Measurements from ENCODE around the gene PEPD.

The PEPD gene

GRCh38 chr19:33506498-33506897 lies 15.1 kb downstream of the PEPD start:
- no peaks in the 10 kb centered on the region for H3K36me3 ChIP-seq (ENCODE audit: insufficient read depth, low read length)
- H3K4me3 ChIP-seq (ENCODE audit: low read length) = no peak overlapping the region
- H3K27me3 ChIP-seq (ENCODE audit: insufficient read depth, low read length) = no peaks in the 10 kb centered on the region
- H3K4me1 ChIP-seq (ENCODE audit: insufficient read depth, low read length) = peaks cover 39% of the 10 kb centered on the region
- H3K9me3 ChIP-seq (ENCODE audit: low read length) = no peaks in the 10 kb centered on the region
- no peak overlapping the region for H2AFZ ChIP-seq (ENCODE audit: low read depth, low read length)

- H3K4me3 ChIP-seq (ENCODE audit: low read length) = no peak overlapping the region
These were observed 15.8 kb downstream of the PEPD start for GRCh38 chr19:33505823-33506222.

GRCh38 chr19:33505148-33505547 lies 16.4 kb downstream of the PEPD start:
- Histone ChIP-seq H3K4me3 (ENCODE audit: low read length) (no peak overlapping the region), H3K36me3 (ENCODE audit: insufficient read depth, low read length) (peaks cover 5% of the 10 kb centered on the region), H2AFZ (ENCODE audit: low read depth, low read length) (no peak overlapping the region), H3K9me3 (ENCODE audit: low read length) (no peaks in the 10 kb centered on the region), H3K4me1 (ENCODE audit: insufficient read depth, low read length) (peaks cover 39% of the 10 kb centered on the region), H3K27me3 (ENCODE audit: insufficient read depth, low read length) (no peaks in the 10 kb centered on the region)

More at GRCh38 chr19:33505823-33506222, 15.8 kb downstream of the PEPD start:
- no peaks in the 10 kb centered on the region for H3K9me3 ChIP-seq (ENCODE audit: low read length)
- no peaks in the 10 kb centered on the region for H3K27me3 ChIP-seq (ENCODE audit: insufficient read depth, low read length)
- no peaks in the 10 kb centered on the region for H3K36me3 ChIP-seq (ENCODE audit: insufficient read depth, low read length)
- H2AFZ ChIP-seq (ENCODE audit: low read depth, low read length) = no peak overlapping the region
- peaks cover 39% of the 10 kb centered on the region for H3K4me1 ChIP-seq (ENCODE audit: insufficient read depth, low read length)

GRCh38 chr19:33504058-33504444 lies 17.5 kb downstream of the PEPD start:
- Histone ChIP-seq H3K27me3 (ENCODE audit: insufficient read depth, low read length) (no peaks in the 10 kb centered on the region), H2AFZ (ENCODE audit: low read depth, low read length) (no peak overlapping the region), H3K9me3 (ENCODE audit: low read length) (no peaks in the 10 kb centered on the region), H3K4me1 (ENCODE audit: insufficient read depth, low read length) (peaks cover 39% of the 10 kb centered on the region), H3K4me3 (ENCODE audit: low read length) (no peak overlapping the region), H3K36me3 (ENCODE audit: insufficient read depth, low read length) (peaks cover 9% of the 10 kb centered on the region)

GRCh38 chr19:33503433-33504057 lies 18.0 kb downstream of the PEPD start:
- Histone ChIP-seq H3K36me3 (ENCODE audit: insufficient read depth, low read length) (peaks cover 11% of the 10 kb centered on the region), H2AFZ (ENCODE audit: low read depth, low read length) (no peak overlapping the region), H3K4me1 (ENCODE audit: insufficient read depth, low read length) (peaks cover 39% of the 10 kb centered on the region), H3K27me3 (ENCODE audit: insufficient read depth, low read length) (no peaks in the 10 kb centered on the region), H3K4me3 (ENCODE audit: low read length) (no peak overlapping the region), H3K9me3 (ENCODE audit: low read length) (no peaks in the 10 kb centered on the region)

GRCh38 chr19:33503030-33503429 lies 18.6 kb downstream of the PEPD start:
- peaks cover 39% of the 10 kb centered on the region for H3K4me1 ChIP-seq (ENCODE audit: insufficient read depth, low read length)
- H2AFZ ChIP-seq (ENCODE audit: low read depth, low read length) = no peak overlapping the region
- H3K27me3 ChIP-seq (ENCODE audit: insufficient read depth, low read length) = no peaks in the 10 kb centered on the region
- no peak overlapping the region for H3K4me3 ChIP-seq (ENCODE audit: low read length)
- H3K36me3 ChIP-seq (ENCODE audit: insufficient read depth, low read length) = peaks cover 11% of the 10 kb centered on the region
- no peaks in the 10 kb centered on the region for H3K9me3 ChIP-seq (ENCODE audit: low read length)

- peaks cover 11% of the 10 kb centered on the region for H3K36me3 ChIP-seq (ENCODE audit: insufficient read depth, low read length)
- peaks cover 35% of the 10 kb centered on the region for H3K4me1 ChIP-seq (ENCODE audit: insufficient read depth, low read length)
- H3K4me3 ChIP-seq (ENCODE audit: low read length) = no peak overlapping the region
- H3K27me3 ChIP-seq (ENCODE audit: insufficient read depth, low read length) = no peaks in the 10 kb centered on the region
- H2AFZ ChIP-seq (ENCODE audit: low read depth, low read length) = no peak overlapping the region
- no peaks in the 10 kb centered on the region for H3K9me3 ChIP-seq (ENCODE audit: low read length)
These were observed 19.1 kb downstream of the PEPD start for GRCh38 chr19:33502521-33502920.

- no peaks in the 10 kb centered on the region for H3K9me3 ChIP-seq (ENCODE audit: low read length)
- H3K27me3 ChIP-seq (ENCODE audit: insufficient read depth, low read length) = no peaks in the 10 kb centered on the region
- H3K4me3 ChIP-seq (ENCODE audit: low read length) = no peak overlapping the region
- peaks cover 28% of the 10 kb centered on the region for H3K4me1 ChIP-seq (ENCODE audit: insufficient read depth, low read length)
- H3K36me3 ChIP-seq (ENCODE audit: insufficient read depth, low read length) = peaks cover 11% of the 10 kb centered on the region
- H2AFZ ChIP-seq (ENCODE audit: low read depth, low read length) = no peak overlapping the region
These were observed 19.8 kb downstream of the PEPD start for GRCh38 chr19:33501693-33502356.

- H3K4me3 ChIP-seq (ENCODE audit: low read length) = no peak overlapping the region
- peaks cover 24% of the 10 kb centered on the region for H3K4me1 ChIP-seq (ENCODE audit: insufficient read depth, low read length)
- H3K27me3 ChIP-seq (ENCODE audit: insufficient read depth, low read length) = no peaks in the 10 kb centered on the region
- no peaks in the 10 kb centered on the region for H3K9me3 ChIP-seq (ENCODE audit: low read length)
- H3K36me3 ChIP-seq (ENCODE audit: insufficient read depth, low read length) = peaks cover 11% of the 10 kb centered on the region
- H2AFZ ChIP-seq (ENCODE audit: low read depth, low read length) = no peak overlapping the region
These were observed 20.6 kb downstream of the PEPD start for GRCh38 chr19:33500991-33501390.

GRCh38 chr19:33500586-33500985 lies 21.0 kb downstream of the PEPD start:
- Histone ChIP-seq H3K27me3 (ENCODE audit: insufficient read depth, low read length) (no peaks in the 10 kb centered on the region), H3K36me3 (ENCODE audit: insufficient read depth, low read length) (peaks cover 11% of the 10 kb centered on the region), H3K9me3 (ENCODE audit: low read length) (no peaks in the 10 kb centered on the region), H2AFZ (ENCODE audit: low read depth, low read length) (no peak overlapping the region), H3K4me3 (ENCODE audit: low read length) (no peak overlapping the region), H3K4me1 (ENCODE audit: insufficient read depth, low read length) (peaks cover 24% of the 10 kb centered on the region)

- no peak overlapping the region for H3K4me3 ChIP-seq (ENCODE audit: low read length)
- H3K36me3 ChIP-seq (ENCODE audit: insufficient read depth, low read length) = peaks cover 11% of the 10 kb centered on the region
These were observed 21.7 kb downstream of the PEPD start for GRCh38 chr19:33499671-33500506.

GRCh38 chr19:33499248-33499647 lies 22.3 kb downstream of the PEPD start:
- peaks cover 15% of the 10 kb centered on the region for H3K4me1 ChIP-seq (ENCODE audit: insufficient read depth, low read length)
- H2AFZ ChIP-seq (ENCODE audit: low read depth, low read length) = no peak overlapping the region
- no peak overlapping the region for H3K4me3 ChIP-seq (ENCODE audit: low read length)
- H3K9me3 ChIP-seq (ENCODE audit: low read length) = no peaks in the 10 kb centered on the region
- no peaks in the 10 kb centered on the region for H3K27me3 ChIP-seq (ENCODE audit: insufficient read depth, low read length)
- peaks cover 11% of the 10 kb centered on the region for H3K36me3 ChIP-seq (ENCODE audit: insufficient read depth, low read length)

More at GRCh38 chr19:33499671-33500506, 21.7 kb downstream of the PEPD start:
- Histone ChIP-seq H3K4me1 (ENCODE audit: insufficient read depth, low read length) (peaks cover 19% of the 10 kb centered on the region), H2AFZ (ENCODE audit: low read depth, low read length) (no peak overlapping the region), H3K9me3 (ENCODE audit: low read length) (no peaks in the 10 kb centered on the region), H3K27me3 (ENCODE audit: insufficient read depth, low read length) (no peaks in the 10 kb centered on the region)

GRCh38 chr19:33498391-33499000 lies 23.1 kb downstream of the PEPD start:
- no peak overlapping the region for H3K4me3 ChIP-seq (ENCODE audit: low read length)
- peaks cover 7% of the 10 kb centered on the region for H3K4me1 ChIP-seq (ENCODE audit: insufficient read depth, low read length)
- H3K36me3 ChIP-seq (ENCODE audit: insufficient read depth, low read length) = peaks cover 11% of the 10 kb centered on the region
- H2AFZ ChIP-seq (ENCODE audit: low read depth, low read length) = no peak overlapping the region
- no peaks in the 10 kb centered on the region for H3K27me3 ChIP-seq (ENCODE audit: insufficient read depth, low read length)
- H3K9me3 ChIP-seq (ENCODE audit: low read length) = no peaks in the 10 kb centered on the region

Measured in neuron (in vitro differentiated cells).